Measurements from ENCODE around the gene TGFBR3.

TGFBR3 gene

DNA sequence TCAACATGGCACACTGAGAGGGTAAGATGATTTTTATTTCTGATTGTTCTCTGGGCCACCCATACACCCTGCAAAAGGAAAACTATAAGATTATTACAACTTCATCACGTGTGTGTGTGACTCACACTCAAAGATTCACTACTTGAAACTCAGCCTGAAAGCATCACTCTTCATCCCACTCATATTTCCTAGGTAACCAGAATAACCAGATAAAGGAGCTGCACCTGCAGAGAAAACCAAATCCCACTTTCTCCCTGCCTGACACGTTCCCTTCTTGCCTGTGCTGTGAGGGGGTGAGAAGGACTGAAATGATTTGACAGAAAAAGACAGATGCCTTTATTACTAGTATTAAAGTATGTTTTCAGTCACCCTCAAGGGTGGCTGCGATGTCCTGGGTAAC, 131.6 kb downstream of the TGFBR3 start:
- no peak for DNase-seq

GRCh38 chr1:91753878-91754277, 132.1 kb downstream of the TGFBR3 start:
- DNase-seq: no peak

- DNase-seq: no peak
Observed at GRCh38 chr1:91752324-91752723, 133.6 kb downstream of the TGFBR3 start.

DNA sequence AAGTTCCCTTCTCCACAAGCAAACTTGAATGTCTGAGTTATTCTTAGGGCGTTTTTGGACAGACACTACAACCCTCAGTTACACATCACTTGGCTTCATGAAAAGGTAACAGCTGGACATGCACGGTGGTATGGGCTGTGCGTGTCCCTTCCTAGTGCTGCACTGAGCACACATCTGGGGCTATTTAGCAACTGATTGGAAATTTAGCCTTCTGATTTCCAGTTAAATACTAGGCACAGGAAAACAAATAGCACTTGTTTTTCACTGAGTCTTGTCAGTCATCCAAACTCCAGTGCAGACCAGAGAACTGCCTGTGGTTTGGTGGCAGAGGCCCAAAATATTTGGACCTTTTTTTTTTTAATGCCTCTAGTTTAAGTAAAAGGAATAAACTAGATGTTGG, 134.7 kb downstream of the TGFBR3 start:
- DNase-seq: no peak

GRCh38 chr1:91750398-91750996, 135.5 kb downstream of the TGFBR3 start:
- no peak for DNase-seq

GRCh38 chr1:91749788-91750231, 136.1 kb downstream of the TGFBR3 start:
- no peak for DNase-seq

GRCh38 chr1:91747666-91748065, 138.3 kb downstream of the TGFBR3 start:
- DNase-seq: no peak

- no peak for DNase-seq
Observed at GRCh38 chr1:91746728-91747338, 139.1 kb downstream of the TGFBR3 start.

- no peak for DNase-seq
Observed at GRCh38 chr1:91745640-91746373, 140.1 kb downstream of the TGFBR3 start.

DNA sequence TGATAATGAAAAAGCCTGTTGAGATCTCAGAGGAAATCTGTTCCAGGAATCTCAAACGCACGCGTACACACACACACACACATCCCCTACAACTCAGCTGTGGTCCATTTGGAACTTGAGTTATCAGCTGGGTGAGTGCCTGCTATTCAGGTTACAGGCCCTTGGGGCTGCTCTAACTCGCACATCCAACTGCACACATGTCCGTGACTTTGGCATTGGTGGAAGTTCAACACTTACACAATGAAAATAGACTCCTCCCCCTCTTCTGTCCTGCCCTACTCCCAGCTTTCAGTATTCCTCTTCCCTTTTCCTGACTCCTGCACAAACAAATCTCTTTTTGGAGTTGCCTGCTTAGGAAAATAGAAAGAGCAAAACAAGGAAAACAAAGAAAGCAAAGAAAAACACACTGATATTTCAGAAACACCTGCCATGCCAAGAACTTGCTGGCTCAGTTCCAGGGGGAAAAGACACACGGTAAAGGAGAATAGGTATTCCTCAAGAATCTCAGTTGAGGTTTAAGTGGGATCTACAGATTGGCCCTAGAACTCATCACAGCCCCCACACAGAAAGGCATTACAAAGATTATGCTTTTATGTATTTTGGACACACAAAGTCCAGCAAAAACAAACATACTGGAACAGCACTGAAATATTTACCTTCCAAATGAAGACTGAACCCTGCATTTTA, 140.9 kb downstream of the TGFBR3 start:
- DNase-seq: no peak

GRCh38 chr1:91742848-91743292, 143.1 kb downstream of the TGFBR3 start:
- no peak for DNase-seq

DNA sequence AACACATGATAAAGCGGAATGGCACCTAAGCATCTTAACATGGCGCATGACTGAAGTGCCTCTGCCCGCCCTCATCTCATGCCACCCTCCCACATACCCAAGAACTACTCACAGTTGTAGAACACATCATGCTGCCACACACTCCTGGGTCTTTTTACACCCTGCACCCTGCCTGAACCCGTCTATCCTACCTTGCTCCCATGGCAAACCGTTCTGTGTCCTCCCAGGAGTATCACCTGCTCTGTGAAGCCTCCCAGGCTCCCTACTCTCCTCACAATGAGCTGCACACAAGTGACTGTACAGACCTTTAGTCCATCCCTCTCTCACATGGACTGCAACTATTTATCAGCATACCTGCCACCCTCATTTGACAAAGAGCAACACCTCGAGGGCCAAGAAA, 144.0 kb downstream of the TGFBR3 start:
- DNase-seq: no peak

GRCh38 chr1:91741301-91741700, 144.7 kb downstream of the TGFBR3 start:
- DNase-seq: no peak

DNA sequence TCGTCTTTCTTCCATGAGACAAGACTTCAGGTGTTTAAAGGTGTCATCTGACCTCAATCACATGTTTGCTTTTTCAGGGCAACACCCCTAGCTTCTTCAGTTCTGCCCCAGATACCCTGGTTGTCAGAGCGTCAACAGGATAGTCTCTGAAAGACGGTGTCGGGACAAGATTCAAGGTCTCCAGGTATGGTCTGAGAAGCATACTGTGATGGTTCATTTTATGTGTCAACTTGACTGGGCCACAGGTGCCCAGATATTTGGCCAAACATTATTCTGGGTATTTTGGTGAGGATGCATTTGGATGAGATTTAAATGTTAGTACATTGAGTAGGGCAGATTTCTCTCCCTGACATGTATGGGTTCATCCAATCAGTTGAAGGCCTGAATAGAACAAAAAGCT, 148.3 kb downstream of the TGFBR3 start:
- no peak for DNase-seq

GRCh38 chr1:91736715-91737615, 149.0 kb downstream of the TGFBR3 start:
- no peak for DNase-seq

- no peak for DNase-seq
Observed at GRCh38 chr1:91736146-91736714, 149.7 kb downstream of the TGFBR3 start.

DNA sequence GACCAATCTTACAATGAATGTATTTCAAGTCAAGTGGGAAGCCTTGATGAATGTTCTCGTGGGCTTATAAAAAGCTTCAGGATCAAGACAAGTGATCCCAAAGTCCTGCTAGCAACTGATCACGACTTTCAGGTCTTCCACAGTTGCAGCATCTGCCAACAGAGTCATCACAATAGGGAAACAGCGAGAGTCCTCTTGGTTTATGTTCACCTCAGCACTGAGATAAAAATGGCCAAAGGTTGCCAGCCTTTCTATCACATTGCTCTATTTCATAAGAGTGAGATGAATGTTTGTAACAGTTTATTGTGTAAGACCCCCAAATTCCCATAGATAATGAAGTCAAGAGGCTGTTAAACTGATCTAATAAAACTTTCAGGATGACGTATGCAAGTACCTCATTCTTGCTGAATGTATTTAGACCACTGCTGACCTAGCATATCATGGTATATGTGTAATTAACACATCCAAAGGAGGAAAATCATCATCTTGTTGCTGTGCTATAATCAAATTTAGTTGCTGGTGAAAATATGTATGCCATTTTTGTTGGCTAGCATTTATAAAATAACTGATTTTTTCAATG, 150.6 kb downstream of the TGFBR3 start:
- DNase-seq: no peak

- no peak for DNase-seq
Observed at GRCh38 chr1:91734761-91735160, 151.2 kb downstream of the TGFBR3 start.

GRCh38 chr1:91733108-91733710, 152.7 kb downstream of the TGFBR3 start:
- no peak for DNase-seq

- DNase-seq: no peak
Observed at GRCh38 chr1:91732291-91733107, 153.5 kb downstream of the TGFBR3 start.

Measured in activated gamma-delta T cell (primary cell).